HG02981 (cell line): ENCODE results near the gene MYRIP.
A peak's percentile ranks its signal among the peaks of the same experiment; 100 is the strongest.
"Not testable (repeated sequence)": the region's sequence is repeated elsewhere in the genome, so short reads cannot be mapped to it uniquely, and the experiment has no call there.

Experiments used
- ATAC-seq: cut with Tn5 transposase; IDR thresholded peaks from one replicate; pipeline ENCODE4 v1.9.1; 2021; ENCODE audit warnings: mild to moderate bottlenecking, moderate library complexity; ENCODE audit not compliant: unreplicated experiment

The MYRIP gene

DNA sequence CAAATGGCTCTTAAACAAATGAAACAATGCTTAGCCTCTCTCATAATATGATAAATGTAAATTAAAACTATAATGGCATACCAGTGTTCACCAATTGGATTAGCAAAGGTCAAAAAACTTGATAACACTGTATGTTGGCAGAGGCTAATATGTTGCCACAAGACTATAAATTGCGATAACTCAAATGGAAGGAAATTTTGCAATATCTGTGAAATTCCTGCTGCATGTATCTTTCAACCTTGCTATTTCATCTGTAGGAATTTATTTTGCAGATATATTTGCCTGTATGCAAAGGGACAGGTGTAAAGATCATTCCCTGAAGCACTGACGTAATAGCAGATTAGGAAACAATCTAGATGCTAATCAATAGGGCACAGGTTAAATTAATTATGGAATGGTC, 308.7 kb downstream of the MYRIP start:
- ATAC-seq = no peak

DNA sequence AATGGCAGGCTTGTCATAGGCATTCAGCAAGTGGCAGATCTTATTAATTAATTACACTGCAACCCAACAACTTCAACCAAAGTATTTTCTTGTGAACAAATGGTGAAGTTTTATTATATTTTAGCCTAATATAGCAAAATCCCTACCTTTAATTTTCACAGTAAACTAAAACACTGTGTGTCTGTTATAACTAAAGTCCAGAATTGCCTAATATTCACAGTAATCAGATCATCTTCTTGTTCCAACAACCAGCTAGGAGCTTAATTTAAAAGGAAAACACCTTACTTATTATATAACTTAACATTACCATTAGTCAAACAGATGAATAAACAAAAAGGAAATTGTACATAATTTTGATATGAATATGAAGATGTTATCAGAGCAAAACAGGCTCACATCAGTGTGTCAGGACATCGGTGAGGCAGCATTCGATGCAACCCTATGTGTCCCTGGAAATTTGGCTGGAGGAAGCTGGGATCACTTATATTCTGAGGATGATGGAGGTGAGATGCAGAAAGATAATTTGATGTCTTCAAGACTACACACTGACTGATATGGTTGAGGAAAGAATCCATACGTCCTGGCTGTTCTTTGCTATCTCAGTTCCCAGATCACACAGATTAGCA, 310.8 kb downstream of the MYRIP start:
- ATAC-seq = no peak

DNA sequence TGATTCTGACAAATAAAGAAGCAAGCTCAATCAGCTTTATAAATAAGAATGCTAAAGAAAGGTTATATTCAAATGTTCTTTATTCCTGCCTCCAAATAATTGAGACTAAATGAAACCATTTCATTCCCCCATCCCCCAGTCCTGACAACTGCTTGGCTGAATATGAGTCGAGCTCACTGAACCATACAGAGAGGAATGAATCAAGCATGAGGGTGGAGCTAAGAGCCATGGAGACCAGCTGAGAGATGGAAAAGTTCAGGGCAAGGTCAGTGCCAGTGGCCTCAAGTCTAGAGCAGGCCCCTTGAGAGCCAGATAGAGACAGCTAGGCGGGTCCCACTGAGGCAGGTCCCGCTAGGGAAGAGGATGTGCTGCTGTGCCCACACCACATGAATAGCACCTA, 311.4 kb downstream of the MYRIP start:
- no peak for ATAC-seq

DNA sequence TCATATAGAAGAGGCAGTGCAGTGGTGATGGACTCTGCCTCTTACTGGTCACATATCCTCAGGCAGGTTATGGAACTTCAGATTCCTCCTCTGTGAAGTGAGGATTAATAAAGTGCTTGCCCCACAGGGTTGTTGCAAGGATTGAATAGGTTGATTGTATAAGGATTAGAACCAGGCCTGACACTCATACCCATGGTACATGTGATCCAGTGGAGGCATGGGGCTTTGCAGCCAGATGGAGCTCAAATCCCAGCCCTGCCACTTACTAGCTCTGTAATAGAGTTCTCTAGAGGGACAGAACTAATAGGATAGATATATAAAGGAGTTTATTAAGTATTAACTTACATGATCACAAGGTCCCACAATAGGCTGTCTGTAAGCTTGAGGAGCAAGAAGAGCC, 315.5 kb downstream of the MYRIP start:
- no peak for ATAC-seq

DNA sequence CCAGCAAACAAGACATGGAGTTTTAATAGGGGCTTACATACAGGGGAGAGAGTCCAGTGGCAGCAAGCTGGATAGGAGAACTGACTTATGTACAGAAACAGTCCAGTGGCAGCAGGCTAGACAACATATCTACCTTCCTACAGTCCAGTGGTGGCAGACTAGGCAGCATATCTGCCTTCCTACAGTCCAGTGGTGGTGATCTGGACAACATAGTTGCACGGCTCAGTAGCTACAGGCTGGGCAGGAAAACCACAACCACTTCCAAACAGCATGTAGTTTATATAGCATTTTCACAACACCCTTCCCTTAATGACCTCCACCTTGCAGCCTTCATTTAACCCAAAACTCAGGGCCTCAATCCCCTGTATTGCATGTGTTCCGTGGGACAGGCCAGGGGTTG, 318.8 kb downstream of the MYRIP start:
- no peak for ATAC-seq

DNA sequence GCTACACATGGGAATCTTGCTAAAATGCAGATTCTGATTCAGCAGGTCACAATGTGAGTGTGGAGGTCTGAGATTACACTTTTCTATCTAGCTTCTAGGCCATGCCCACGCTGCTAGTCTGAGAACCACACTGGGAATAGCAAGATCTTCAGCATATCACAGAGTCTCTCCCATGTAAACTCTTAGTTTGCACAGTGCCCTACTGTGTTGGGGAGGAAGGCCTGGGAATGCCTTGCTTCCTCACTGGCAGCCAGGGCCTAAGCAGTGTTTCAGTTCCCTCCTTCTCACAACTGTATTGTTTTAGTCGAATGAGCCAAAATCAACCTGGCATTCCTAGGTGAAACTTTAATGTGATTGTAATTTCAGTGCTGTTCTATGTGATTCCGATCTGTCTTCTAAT, 320.1 kb downstream of the MYRIP start:
- ATAC-seq = no peak

DNA sequence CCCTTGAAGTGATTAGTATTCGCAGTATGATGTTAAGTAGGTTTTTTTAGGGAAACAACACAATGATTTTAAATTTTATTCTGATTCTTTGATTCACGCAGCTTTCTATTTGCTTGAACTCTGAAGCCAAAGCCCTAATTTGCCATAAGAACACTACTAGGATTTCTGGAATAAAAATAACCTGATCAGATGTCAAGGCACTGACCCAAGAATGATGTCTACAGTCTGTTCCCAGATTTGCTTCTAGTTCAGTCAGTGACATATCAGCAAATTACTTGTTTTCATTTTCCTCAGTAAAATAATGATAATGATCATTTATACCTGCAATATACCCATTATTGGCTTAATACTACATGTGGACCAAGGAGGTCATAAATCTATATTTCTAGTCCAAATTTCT, 320.6 kb downstream of the MYRIP start:
- no peak for ATAC-seq

DNA sequence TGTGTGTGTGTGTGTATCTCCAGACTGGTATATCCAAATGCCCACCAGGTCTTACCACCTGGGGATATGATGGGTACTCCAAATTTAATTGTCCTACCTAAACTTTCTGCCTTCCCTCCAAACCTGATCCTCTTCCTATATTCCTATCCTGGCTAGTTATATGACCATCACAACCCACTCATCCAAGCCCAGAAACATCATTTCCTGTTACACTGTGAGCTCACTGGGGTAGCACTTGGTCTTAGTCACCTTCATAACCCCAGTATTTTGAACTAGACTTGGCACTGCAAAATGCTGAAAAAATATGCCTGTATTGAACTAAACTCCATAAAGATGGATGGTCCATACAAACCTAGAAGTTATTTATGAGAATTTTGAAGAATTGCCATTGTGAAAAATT, 321.3 kb downstream of the MYRIP start:
- ATAC-seq = no peak

DNA sequence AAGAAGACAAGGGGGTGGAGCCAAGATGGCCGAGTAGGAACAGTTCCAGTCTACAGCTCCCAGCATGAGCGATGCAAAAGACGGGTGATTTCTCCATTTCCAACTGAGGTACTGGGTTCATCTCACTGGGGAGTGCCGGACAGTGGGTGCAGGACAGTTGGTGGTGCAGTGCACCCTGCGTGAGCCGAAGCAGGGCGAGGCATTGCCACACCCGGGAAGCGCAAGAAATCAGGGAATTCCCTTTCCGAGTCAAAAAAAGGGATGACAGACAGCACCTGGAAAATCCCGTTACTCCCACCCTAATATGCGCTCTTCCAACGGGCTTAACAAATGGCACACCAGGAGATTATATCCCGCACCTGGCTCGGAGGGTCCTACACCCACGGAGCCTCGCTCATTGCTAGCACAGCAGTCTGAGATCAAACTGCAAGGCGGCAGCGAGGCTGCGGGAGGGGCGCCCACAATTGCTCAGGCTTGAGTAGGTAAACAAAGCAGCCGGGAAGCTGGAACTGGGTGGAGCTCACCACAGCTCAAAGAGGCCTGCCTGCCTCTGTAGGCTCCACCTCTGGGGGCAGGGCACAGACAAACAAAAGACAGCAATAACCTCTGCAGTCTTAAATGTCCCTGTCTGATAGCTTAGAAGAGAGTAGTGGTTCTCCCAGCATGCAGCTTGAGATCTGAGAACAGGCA, 324.6 kb downstream of the MYRIP start:
- not testable (repeated sequence) for ATAC-seq

DNA sequence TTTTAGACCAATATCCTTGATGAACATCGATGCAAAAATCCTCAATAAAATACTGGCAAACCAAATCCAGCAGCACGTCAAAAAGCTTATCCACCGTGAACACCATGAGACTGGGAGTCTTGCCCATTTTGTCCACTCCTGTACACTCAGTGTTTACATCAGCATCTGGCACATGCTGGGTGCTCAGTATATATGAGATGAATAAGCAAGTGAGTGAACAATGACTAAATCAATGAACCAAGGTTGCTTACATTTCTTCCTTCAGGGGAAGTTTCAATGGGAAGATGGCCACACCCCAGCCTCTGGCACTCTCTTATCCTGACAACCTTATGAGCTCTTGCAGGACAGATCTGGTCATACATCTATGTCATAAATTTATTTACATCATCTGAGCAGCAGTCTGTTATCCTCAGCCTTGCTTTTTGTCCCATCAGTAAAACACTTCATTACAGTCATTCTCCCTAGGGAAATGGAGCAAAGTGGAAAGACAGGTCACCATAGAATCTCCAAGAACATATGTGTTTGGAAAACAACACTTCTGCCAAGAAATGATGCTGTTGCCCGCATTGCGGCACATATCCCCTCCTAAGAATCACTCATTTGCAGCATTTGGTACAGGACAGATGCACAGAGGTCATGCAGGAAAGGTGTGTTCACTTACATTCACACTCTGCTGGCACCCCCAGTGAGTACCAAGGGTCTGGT, 328.3 kb downstream of the MYRIP start:
- ATAC-seq = no peak

DNA sequence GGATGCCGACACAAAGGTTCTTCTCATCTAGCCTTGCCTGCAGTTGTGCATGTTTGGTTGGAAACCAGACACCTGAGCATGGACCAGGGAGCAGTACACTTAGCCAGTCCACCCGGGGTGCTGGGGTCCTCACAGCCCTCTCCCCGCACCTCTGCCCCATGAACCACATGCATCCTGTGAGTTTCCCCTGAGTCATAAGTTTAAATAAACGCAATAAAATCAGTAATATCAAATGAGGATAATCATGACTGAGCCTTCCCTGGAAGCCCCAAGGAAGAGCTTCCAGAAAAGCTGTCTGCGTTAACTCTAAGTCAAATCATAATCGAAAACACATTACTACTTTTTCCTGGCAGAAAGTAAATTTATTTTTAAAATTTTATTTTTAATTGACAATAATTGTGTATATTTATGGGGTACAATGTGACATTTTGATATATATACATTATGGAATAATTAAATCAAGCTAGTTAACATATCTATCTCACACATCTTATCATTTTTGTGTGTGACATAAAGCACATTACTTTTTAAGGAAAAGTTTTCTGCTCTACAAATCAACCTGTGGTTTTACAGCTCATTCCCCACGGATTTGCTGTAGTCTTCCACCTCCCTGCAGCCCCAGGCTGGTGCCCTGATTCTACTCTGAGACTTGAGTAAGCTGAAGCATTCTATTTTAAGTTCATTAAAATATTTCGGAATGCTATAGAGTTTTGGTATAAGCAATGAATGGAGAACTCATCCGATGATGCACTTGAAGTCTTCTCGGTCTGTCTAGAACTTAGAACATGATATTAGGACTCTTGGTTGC, 334.1 kb downstream of the MYRIP start:
- ATAC-seq = no peak

DNA sequence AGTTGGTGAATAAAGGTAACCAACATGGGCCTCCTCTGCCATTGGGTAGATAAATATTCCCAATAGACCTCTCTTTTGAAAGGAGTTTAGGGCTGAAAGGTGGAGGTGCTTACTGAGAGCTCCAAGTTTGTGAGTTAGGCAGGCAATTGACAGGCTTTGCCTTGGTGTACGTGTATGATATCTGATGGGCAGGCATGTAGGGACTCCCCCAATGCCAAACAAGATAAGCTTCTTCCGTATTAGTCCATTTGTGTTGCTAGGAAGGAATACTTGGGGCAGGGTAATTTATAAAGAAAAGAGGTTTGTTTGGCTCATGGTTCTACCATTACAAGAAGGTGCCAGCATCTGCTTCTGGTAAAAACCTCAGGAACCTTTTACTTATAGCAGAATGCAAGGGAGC, 339.4 kb downstream of the MYRIP start:
- no peak for ATAC-seq

DNA sequence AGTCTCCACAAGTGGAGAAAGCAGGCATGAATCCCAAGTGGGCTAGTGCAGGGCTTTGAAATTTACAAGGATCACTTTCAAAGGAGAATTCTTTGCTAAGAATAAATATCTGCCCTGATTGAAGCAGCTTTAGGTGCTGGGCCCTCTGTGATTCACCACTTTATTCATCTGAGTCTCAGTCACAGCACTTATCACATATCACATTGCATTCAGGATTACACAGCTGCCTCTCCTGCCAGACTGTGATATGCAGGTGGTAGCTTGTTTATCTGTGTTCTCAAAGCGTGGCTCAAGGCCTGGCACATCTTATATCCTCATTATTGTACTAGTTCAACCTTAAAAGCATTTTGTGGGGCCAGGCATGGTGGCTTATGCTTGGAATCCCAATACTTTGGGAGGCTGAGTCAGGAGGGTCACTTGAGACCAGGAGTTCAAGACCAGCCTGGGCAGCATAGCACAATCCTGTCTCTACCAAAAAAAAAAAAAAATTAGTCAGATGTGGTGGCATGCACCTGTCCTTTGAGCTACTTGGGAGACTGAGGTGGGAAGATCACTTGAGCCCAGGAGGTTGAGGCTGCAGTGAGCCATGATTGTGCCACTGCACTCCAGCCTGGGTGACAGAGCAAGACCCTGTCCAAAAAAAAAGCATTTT, 343.2 kb downstream of the MYRIP start:
- no peak for ATAC-seq

DNA sequence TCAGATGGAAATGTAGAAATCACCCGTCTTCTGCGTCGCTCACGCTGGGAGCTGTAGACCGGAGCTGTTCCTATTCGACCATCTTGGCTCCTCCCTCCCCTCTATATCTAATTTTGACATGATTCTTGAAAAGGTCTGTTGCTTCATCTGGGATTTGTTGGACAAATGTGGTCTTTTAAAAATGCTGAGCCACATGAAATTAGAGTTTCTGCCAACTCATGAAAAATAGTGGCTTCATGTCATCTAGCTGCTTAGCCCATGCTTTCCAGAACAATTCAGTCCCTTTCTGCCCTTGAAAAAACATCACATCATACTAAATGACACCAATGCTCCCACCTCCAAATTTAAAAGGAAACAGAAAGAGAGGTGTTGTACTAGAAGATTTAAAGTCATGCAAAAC, 351.5 kb downstream of the MYRIP start:
- ATAC-seq = no peak

DNA sequence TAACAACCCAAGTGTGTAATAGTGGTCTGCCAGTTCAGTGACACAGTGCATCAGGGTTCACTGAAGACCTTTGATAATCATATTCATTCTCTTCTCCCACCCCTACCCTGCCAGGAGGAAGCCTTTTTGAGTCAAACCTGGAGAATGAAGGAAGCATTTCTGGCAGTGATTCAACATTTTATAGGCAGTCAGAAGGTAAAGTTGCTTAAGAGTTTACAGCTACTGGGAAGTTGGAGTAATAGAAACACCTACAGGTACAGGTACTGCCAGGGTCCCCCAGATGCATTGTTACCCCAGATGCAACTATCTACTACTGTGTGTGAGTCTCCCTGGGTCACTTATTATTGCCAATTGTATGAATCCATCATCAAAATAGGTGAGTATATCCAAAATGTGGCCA, 353.2 kb downstream of the MYRIP start:
- ATAC-seq = no peak

DNA sequence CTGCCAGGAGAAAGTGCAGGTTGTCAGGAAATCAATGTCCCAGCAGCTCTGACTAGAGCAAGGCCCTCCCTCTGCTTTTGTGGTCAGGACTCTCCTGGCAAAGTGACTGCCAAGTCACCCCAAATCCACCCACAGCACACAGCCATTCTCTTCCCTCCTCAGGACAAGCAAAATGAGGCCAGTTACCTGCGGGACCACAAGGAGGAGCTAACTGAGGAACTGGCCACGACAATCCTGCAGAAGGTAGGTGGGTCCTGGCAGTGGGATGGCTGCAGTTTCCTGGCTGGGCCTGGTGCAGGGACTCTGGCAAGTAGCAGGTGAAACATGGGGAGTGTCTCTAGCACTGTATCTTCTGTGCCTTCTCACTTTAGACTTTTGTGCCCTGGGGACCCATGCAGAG, 357.6 kb downstream of the MYRIP start:
- no peak for ATAC-seq

DNA sequence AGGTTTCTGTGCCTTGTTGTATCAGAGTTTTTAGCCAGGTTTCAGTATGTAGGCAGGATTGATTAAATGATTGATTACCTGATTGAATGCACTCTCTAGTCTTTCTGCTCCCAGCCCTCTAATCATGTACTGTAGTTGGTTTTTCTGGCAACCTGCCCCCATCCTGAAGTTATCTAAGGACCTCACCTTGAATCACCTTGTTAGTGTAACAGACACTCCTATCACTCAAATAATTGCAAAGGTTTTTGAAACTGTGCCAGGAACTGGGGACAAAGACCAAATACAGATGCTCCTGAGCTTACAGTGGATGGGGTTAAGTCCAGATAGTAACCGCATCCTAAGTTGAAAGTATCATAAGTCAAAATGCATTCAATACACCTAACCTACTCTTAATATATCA, 358.5 kb downstream of the MYRIP start:
- no peak for ATAC-seq

DNA sequence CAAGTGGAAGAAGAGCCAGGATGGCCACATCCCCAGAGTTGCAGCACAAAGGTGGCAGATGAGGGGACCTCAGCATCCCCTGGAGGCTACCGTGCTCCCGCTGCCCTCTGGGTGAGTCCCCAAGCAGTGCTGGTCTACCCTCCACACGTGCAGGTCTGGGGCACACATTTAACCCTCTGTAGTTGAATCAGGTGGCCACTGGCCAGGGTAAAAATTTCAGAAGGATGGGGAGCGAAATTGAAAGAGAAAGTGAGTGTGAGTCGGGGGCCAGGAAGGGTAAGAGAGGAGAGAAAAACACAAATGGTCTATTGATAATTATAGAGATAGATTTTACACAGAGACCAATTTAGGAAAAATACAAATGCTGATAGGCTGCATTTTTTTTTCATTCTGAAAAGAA, 360.6 kb downstream of the MYRIP start:
- ATAC-seq = peak; percentile 52

DNA sequence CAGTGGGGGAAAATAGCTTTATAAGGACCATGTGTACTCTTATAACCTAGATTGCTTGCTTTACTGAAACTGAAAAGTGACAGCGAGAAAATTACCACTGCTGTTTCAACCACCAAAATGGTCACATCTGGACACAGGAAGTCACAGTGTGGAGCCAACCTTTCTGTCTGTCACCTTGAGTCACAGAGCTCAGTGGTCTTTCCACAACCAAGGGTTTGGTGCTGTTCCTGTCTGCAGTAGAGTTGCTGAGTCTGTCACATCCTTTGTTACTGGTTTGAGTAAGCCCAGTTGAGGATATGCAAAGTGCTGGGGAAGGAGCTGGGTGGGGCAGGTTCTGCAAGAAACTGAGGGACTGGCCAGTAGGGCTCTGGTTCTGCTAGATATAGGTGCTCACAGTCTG, 361.0 kb downstream of the MYRIP start:
- peak; percentile 98 for ATAC-seq

DNA sequence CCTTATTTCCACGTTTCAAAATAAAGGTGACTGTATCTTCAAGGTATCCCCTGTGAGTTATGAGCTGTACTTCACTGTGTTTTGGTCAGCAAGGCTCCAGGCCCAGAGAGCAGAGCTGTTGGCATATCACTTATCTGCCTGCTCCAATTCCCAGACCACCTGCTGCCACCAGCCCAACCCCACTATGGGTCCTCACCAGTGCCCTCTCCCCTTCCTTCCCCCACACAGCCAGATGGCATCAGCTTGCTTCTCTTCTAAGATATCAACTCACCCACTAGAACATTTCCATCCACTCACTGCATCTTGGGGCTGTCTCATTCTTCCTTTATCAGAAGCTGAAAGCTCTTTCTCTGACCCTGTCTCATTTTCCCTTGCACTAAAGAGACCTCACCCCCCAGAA, 363.2 kb downstream of the MYRIP start:
- ATAC-seq = no peak

DNA sequence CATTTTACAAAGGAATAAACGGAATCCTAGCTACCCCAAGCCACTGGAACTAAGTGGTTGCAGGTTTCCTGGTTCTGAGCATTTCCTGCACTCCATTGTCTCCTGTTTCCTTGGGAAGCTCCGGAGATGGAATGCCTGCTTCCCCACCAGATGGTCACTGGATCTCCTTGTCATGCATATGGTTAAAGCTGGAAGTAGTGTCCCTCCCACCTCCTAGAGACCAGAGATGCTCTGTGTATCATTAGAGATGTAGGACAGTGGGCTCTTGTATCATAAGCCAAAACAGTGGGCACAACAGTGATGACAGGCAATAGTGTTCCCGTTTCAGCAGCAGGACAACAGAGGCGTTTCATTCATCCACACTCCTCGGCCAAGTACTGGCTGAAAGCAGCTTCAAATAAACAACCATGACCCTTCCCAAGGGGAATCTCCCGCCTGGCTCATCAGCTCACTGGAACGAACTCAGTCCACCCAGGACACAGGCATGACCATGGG, 363.9 kb downstream of the MYRIP start:
- ATAC-seq = no peak
